Esophagus (tissue), 2 donors: ENCODE measurements around the gene PREX1. TPM values are rescaled to one million over a fixed set of nuclear protein-coding genes. Genes with fewer than 3 reads are reported as not detected.

Experiments
- H3K27ac ChIP-seq, 2 donors: one replicate each; pipeline ENCODE4 v1.5.1; 2013; ENCODE audit warnings: low read depth in 2 of 2, mild to moderate bottlenecking in 2 of 2, inconsistent platforms in 1 of 2, low read length in 1 of 2, moderate library complexity in 1 of 2
- H3K27me3 ChIP-seq, 2 donors: one replicate each; pipeline ENCODE4 v1.6.1; 2013; ENCODE audit warnings: low read length in 2 of 2, control low read depth in 1 of 2, mild to moderate bottlenecking in 1 of 2; ENCODE audit not compliant: insufficient read depth in 2 of 2, control insufficient read depth in 1 of 2
- H3K36me3 ChIP-seq, 2 donors: one replicate each; pipeline ENCODE4 v1.6.1; 2013; ENCODE audit warnings: low read length in 1 of 2; ENCODE audit not compliant: control insufficient read depth in 2 of 2, insufficient read depth in 2 of 2
- H3K4me1 ChIP-seq, 2 donors: one replicate each; pipeline ENCODE4 v1.6.1; 2013; ENCODE audit warnings: low read length in 1 of 2; ENCODE audit not compliant: control insufficient read depth in 2 of 2, insufficient read depth in 2 of 2
- H3K4me3 ChIP-seq, 2 donors: one replicate each; pipeline ENCODE4 v1.5.1; 2013; ENCODE audit warnings: low read length in 2 of 2, mild to moderate bottlenecking in 2 of 2, low read depth in 1 of 2, moderate library complexity in 1 of 2
- H3K9me3 ChIP-seq, 2 donors: one replicate each; pipeline ENCODE4 v1.6.1; 2013; ENCODE audit warnings: mild to moderate bottlenecking in 2 of 2, low read depth in 1 of 2, low read length in 1 of 2, moderate library complexity in 1 of 2; ENCODE audit not compliant: control insufficient read depth in 2 of 2, insufficient read depth in 1 of 2
- WGBS, 2 donors: extraction: QIAGEN DNeasy Blood & Tissue Kit; methylation state at CpG; one replicate each; pipeline ENCODE4 v1.1.7; 2013; 5-methylcytosine and 5-hydroxymethylcytosine counted together
- polyA plus RNA-seq, 2 donors: library from polyadenylated mRNA; stranded (reverse); fragments of 200-250 nt; gene quantifications; one replicate each; pipeline ENCODE4 v1.2.3, GENCODE V29; 2013
- donor health status: healthy with polysubstance abuse.
- donor health status: Bipolar disorder and iron deficiency.

PREX1 gene
- polyA plus RNA-seq, 2 donors, result 2.5 to 3.0 TPM

- H3K36me3 ChIP-seq, result no peaks in the 10 kb centered on the region
- H3K27me3 ChIP-seq, result no peaks in the 10 kb centered on the region
- H3K27ac ChIP-seq, result no peak overlapping the region
- no peak overlapping the region for H3K4me3 ChIP-seq
- H3K9me3 ChIP-seq, result no peaks in the 10 kb centered on the region
- H3K4me1 ChIP-seq, result peaks cover 0 to 5% of the 10 kb centered on the region in 2 donors
- 59% methylated on average over 4 of the region's 4 CpGs for WGBS, 2 donors
These were observed 75.9 kb downstream of the PREX1 start for GRCh38 chr20:48751871-48752270.

GRCh38 chr20:48750941-48751635, 76.7 kb downstream of the PREX1 start:
- 43 to 48% methylated on average over 18 of the region's 18 CpGs for WGBS, 2 donors
- Histone ChIP-seq H3K9me3 (no peaks in the 10 kb centered on the region), H3K4me1 (peaks cover 0 to 5% of the 10 kb centered on the region in 2 donors), H3K27me3 (no peaks in the 10 kb centered on the region), H3K4me3 (no peak overlapping the region), H3K27ac (peak overlapping the region in 1 of 2 donors; percentile 3), H3K36me3 (no peaks in the 10 kb centered on the region)

DNA sequence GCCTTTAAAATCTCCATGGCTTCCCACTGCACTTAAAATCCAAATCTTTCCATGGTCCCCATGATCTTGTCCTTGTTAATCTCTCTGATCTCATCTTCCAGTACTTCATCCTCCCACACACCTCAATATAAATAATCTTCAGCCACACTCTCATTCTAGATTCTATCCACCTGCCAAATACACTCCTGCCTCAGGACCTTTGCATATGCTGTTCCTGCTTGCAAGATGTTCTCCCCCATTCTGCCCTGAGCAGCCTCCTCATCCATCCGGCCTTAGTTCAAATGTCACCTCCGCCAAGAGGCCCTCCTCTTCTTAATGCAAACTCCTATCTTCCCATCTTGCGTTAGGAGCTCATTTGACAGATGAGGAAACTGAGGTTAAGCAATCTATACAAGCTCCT, 77.4 kb downstream of the PREX1 start:
- H3K27me3 ChIP-seq, result no peaks in the 10 kb centered on the region
- no peaks in the 10 kb centered on the region for H3K36me3 ChIP-seq
- H3K4me3 ChIP-seq, result no peak overlapping the region
- no peaks in the 10 kb centered on the region for H3K9me3 ChIP-seq
- WGBS, 2 donors, result 96 to 97% methylated on average over 3 of the region's 3 CpGs
- H3K27ac ChIP-seq, result no peak overlapping the region
- H3K4me1 ChIP-seq, result peaks cover 0 to 5% of the 10 kb centered on the region in 2 donors

DNA sequence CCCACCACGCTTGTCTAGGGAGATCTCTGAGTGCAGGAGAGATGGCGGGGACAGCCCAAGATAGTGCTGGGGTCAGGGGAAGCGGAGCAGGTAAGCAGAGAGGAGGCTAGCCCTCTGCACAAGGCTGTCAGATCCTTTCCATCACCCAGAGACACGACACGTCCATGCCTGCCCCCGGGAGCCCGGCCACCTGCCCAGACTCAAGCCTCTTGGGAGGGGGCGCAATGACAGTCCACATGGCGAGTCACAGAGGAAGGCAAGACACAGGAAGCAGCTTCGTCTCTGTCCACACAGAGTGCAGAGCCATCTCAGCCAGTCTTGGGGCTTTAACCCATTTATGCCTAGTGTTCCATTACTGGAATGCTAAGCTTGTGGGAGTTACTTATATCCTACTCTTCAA, 78.4 kb downstream of the PREX1 start:
- Histone ChIP-seq H3K4me3 (no peak overlapping the region), H3K36me3 (peaks cover 0 to 2% of the 10 kb centered on the region in 2 donors), H3K9me3 (no peaks in the 10 kb centered on the region), H3K27me3 (no peaks in the 10 kb centered on the region), H3K4me1 (peaks cover 0 to 5% of the 10 kb centered on the region in 2 donors), H3K27ac (no peak overlapping the region)
- 66 to 80% methylated on average over 10 of the region's 10 CpGs for WGBS, 2 donors

- Histone ChIP-seq H3K36me3 (peaks cover 0 to 2% of the 10 kb centered on the region in 2 donors), H3K27me3 (no peaks in the 10 kb centered on the region), H3K9me3 (no peaks in the 10 kb centered on the region), H3K27ac (no peak overlapping the region), H3K4me3 (no peak overlapping the region), H3K4me1 (peaks cover 0 to 5% of the 10 kb centered on the region in 2 donors)
- 86 to 90% methylated on average over 8 of the region's 8 CpGs for WGBS, 2 donors
These were observed 79.2 kb downstream of the PREX1 start for GRCh38 chr20:48748556-48748955.

GRCh38 chr20:48747840-48748414, 79.9 kb downstream of the PREX1 start:
- peaks cover 0 to 5% of the 10 kb centered on the region in 2 donors for H3K4me1 ChIP-seq
- no peak overlapping the region for H3K4me3 ChIP-seq
- 72 to 74% methylated on average over 15 of the region's 15 CpGs for WGBS, 2 donors
- H3K27ac ChIP-seq, result no peak overlapping the region
- H3K36me3 ChIP-seq, result peaks cover 0 to 2% of the 10 kb centered on the region in 2 donors
- H3K9me3 ChIP-seq, result no peaks in the 10 kb centered on the region
- no peaks in the 10 kb centered on the region for H3K27me3 ChIP-seq

- no peak overlapping the region for H3K4me3 ChIP-seq
- H3K27me3 ChIP-seq, result no peaks in the 10 kb centered on the region
- no peaks in the 10 kb centered on the region for H3K9me3 ChIP-seq
- H3K36me3 ChIP-seq, result peaks cover 0 to 2% of the 10 kb centered on the region in 2 donors
- no peaks in the 10 kb centered on the region for H3K4me1 ChIP-seq
- H3K27ac ChIP-seq, result no peak overlapping the region
- 71% methylated on average over 6 of the region's 6 CpGs for WGBS, 2 donors
These were observed 82.5 kb downstream of the PREX1 start for GRCh38 chr20:48745330-48745729.

GRCh38 chr20:48744515-48744914, 83.3 kb downstream of the PREX1 start:
- Histone ChIP-seq H3K4me3 (no peak overlapping the region), H3K27ac (no peak overlapping the region), H3K36me3 (peaks cover 0 to 2% of the 10 kb centered on the region in 2 donors), H3K4me1 (no peaks in the 10 kb centered on the region), H3K27me3 (no peaks in the 10 kb centered on the region), H3K9me3 (no peaks in the 10 kb centered on the region)
- 89 to 95% methylated on average over 6 of the region's 6 CpGs for whole genome bisulfite sequencing, 2 donors

DNA sequence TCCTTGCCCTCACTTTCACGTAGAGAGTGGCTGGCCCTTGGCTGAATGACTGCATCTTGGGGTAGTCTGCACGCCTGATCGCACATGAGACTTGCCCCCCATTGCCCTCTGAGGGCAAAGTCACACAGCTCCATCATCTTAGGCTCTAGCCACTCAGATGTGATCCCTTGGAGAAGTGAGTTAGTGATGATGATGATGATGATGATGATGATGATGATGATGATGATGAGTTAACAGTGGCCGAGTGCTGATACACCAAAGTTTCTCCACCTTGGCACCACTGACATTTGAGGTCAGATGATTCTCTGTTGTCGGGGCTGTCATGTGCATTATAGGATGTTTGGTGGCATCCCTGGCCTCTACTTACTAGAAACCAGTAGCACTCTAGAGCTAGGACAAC, 84.0 kb downstream of the PREX1 start:
- Histone ChIP-seq H3K4me1 (no peaks in the 10 kb centered on the region), H3K27ac (no peak overlapping the region), H3K27me3 (no peaks in the 10 kb centered on the region), H3K9me3 (no peaks in the 10 kb centered on the region), H3K36me3 (peaks cover 0 to 2% of the 10 kb centered on the region in 2 donors), H3K4me3 (no peak overlapping the region)
- 90 to 91% methylated on average over 5 of the region's 5 CpGs for WGBS, 2 donors
